K562 (cell line): Measurements from ENCODE around the gene SLC35G2. TPM values are rescaled to one million over a fixed set of nuclear protein-coding genes. Genes with fewer than 3 reads are reported as not detected.

ENCODE experiments used
- ESRRB ChIP-seq: fragments of 250-450 bp; sonication (Bioruptor Pico); IDR thresholded peaks from 2 replicates; pipeline ENCODE4 v1.5.0; 2020; ENCODE audit warnings: mild to moderate bottlenecking, moderate library complexity, borderline replicate concordance
- FOXJ3 ChIP-seq: sonication (generic); formaldehyde crosslinking; IDR thresholded peaks from 2 replicates; pipeline ENCODE4 v1.4.0; 2020; ENCODE audit warnings: mild to moderate bottlenecking, missing genetic modification reagents
- FOXK2 ChIP-seq, 2 experiments: fragments of 450-650 bp; IDR thresholded peaks in 1 of 2; conservative IDR thresholded peaks in 1 of 2; 2 replicates each; pipeline ENCODE4 v1.6.1; 2016; ENCODE audit warnings: low read depth in 2 of 2, mild to moderate bottlenecking in 1 of 2
- HES1 ChIP-seq: fragments of 450-650 bp; IDR thresholded peaks from 2 replicates; pipeline ENCODE4 v1.6.1; 2016; ENCODE audit warnings: low read depth, mild to moderate bottlenecking, moderate library complexity
- MAFF ChIP-seq: IDR thresholded peaks from 2 replicates; pipeline ENCODE4 v1.6.1; 2012; ENCODE audit warnings: low read length, improper control_type of control experiment
- MCM2 ChIP-seq: fragments of 450-650 bp; IDR thresholded peaks from 2 replicates; pipeline ENCODE4 v1.6.1; 2017; ENCODE audit warnings: low read depth, mild to moderate bottlenecking
- MXD1 ChIP-seq: fragments of 250-450 bp; sonication (Bioruptor Pico); IDR thresholded peaks from 2 replicates; pipeline ENCODE4 v1.8.0; 2021; ENCODE audit warnings: borderline replicate concordance, mild to moderate bottlenecking, moderate library complexity; ENCODE audit not compliant: poor library complexity, severe bottlenecking
- PBX2 ChIP-seq, 2 experiments: IDR thresholded peaks in 1 of 2; conservative IDR thresholded peaks in 1 of 2; 2 replicates each; pipeline ENCODE4 v1.6.1; 2016; ENCODE audit warnings: low read depth in 2 of 2, mild to moderate bottlenecking in 1 of 2, missing compliant biosample characterization in 1 of 2, missing genetic modification characterization in 1 of 2, moderate library complexity in 1 of 2
- PRMT5 ChIP-seq: sonication (generic); formaldehyde crosslinking; IDR thresholded peaks from 2 replicates; pipeline ENCODE4 v1.5.0; 2020; ENCODE audit warnings: missing genetic modification reagents
- RBM22 ChIP-seq: fragments of 200-400 bp; formaldehyde crosslinking; IDR thresholded peaks from 2 replicates; pipeline ENCODE4 v1.6.1; 2018; ENCODE audit warnings: low read length, low read depth; ENCODE audit not compliant: poor library complexity, severe bottlenecking
- SMC3 ChIP-seq: conservative IDR thresholded peaks from 2 replicates; pipeline ENCODE4 v1.6.1; 2011; ENCODE audit warnings: low read depth, low read length, improper control_type of control experiment; ENCODE audit not compliant: insufficient read depth
- TARDBP ChIP-seq: fragments of 450-650 bp; IDR thresholded peaks from 2 replicates; pipeline ENCODE4 v1.6.1; 2016
- TEAD2 ChIP-seq: fragments of 450-650 bp; IDR thresholded peaks from 2 replicates; pipeline ENCODE4 v1.6.1; 2016; ENCODE audit warnings: missing genetic modification characterization, control low read depth, missing compliant biosample characterization
- USF1 ChIP-seq: sonication (generic); formaldehyde crosslinking; IDR thresholded peaks from 2 replicates; pipeline ENCODE4 v1.9.0; 2022; ENCODE audit warnings: mild to moderate bottlenecking, missing genetic modification reagents
- VEZF1 ChIP-seq: fragments of 200-800 bp; sonication (Bioruptor generic); IDR thresholded peaks from 2 replicates; pipeline ENCODE4 v1.6.1; 2017; ENCODE audit warnings: missing genetic modification characterization, missing compliant biosample characterization
- ZBTB49 ChIP-seq: sonication (generic); formaldehyde crosslinking; IDR thresholded peaks from 2 replicates; pipeline ENCODE4 v1.8.0; 2022; ENCODE audit warnings: missing genetic modification reagents, mild to moderate bottlenecking, borderline replicate concordance
- ZEB2 ChIP-seq: fragments of 450-650 bp; IDR thresholded peaks from 2 replicates; pipeline ENCODE4 v1.6.1; 2016
- ZNF347 ChIP-seq: fragments of 450-650 bp; formaldehyde crosslinking; IDR thresholded peaks from 2 replicates; pipeline ENCODE4 v1.4.0; 2020; ENCODE audit warnings: low read depth, mild to moderate bottlenecking, moderate library complexity
- ZNF551 ChIP-seq: fragments of 250-450 bp; sonication (Bioruptor Pico); IDR thresholded peaks from 2 replicates; pipeline ENCODE4 v1.5.0; 2021; ENCODE audit warnings: mild to moderate bottlenecking, moderate library complexity
- ZNF780A ChIP-seq: fragments of 250-450 bp; sonication (Bioruptor Pico); IDR thresholded peaks from 2 replicates; pipeline ENCODE4 v1.5.0; 2021; ENCODE audit warnings: mild to moderate bottlenecking
- polyA plus RNA-seq, 8 experiments: library from polyadenylated mRNA; depleted of rRNA in 4 of 8; stranded (reverse) in 5 of 8; unstranded in 3 of 8; fragments of >200 nt; fragmentation: Nextera tagmentation in 2 of 8; fragmentation: Illumina TruSeq in 1 of 8; extraction: Ambion mirVana in 2 of 8; extraction: Trizol in 1 of 8; gene quantifications; 2 replicates each; pipeline versions ENCODE4 v1.2.1 to v1.2.3, GENCODE V29; 2011 to 2014; ENCODE audit warnings: inconsistent platforms in 1 of 8, missing spikeins in 1 of 8
- total RNA-seq, 7 experiments: library from RNA; depleted of rRNA in 6 of 7; stranded (reverse); fragments of >200 nt in 6 of 7; fragmentation: Illumina TruSeq in 2 of 7; extraction: Trizol in 2 of 7; gene quantifications; 2 replicates each; pipeline versions ENCODE4 v1.2.1 to v1.2.3, GENCODE V29; 2011 to 2021; ENCODE audit warnings: low replicate concordance in 1 of 7

Gene SLC35G2
- total and polyA plus RNA-seq, 9 of the 15 experiments (the other 6 are each of a cell fraction or from before 2014, with no cell fraction given): 2.6 to 5.9 (median 3.2) TPM

GRCh38 chr3:136899622-136900158 lies 80.8 kb downstream of the SLC35G2 start (continued):
- TF ChIP-seq ZBTB49 (CRISPR knock-in tag) (no peak), TEAD2 (tag) (no peak), PRMT5 (CRISPR knock-in tag) (no peak), TARDBP (no peak), ZNF551 (no peak), USF1 (no peak), FOXK2 (conservative IDR thresholded peaks at IDR 0.05 in 1 of 2, IDR thresholded peaks at IDR 0.05 in 1 of 2; ENCODE audit: low read depth in 2 of 2) (0 out of 4 replicates have a peak, but pooled peaks of 1 of the 2 experiments have one; percentile 13), PBX2 (CRISPR knock-in tag; IDR thresholded peaks at IDR 0.05; ENCODE audit: low read depth) (no peak), PBX2 (tag; conservative IDR thresholded peaks at IDR 0.05; ENCODE audit: low read depth) (peak; percentile 32; the same call in 1 of the 2 replicates), ESRRB (CRISPR knock-in tag) (no peak), RBM22 (no peak), ZEB2 (no peak), HES1 (peak; percentile 70), ZNF780A (no peak), MXD1 (CRISPR knock-in tag) (no peak), VEZF1 (CRISPR knock-in tag) (peak; percentile 36; the same call in 1 of the 2 replicates), SMC3 (no peak), MCM2 (no peak), FOXJ3 (no peak), MAFF (no peak), ZNF347 (CRISPR knock-in tag) (no peak)
